HL-60 (cell line): ENCODE results near the gene RP9.

Experiments
- DNase-seq, 2 experiments: peaks; one replicate each; pipeline ENCODE4 v3.0.0-alpha.2; 2010 to 2020; ENCODE audit warnings: low read depth in 1 of 2, low spot score in 1 of 2
- H3K27ac ChIP-seq: fragments of 250-450 bp; sonication (Bioruptor Pico); replicated peaks from 2 replicates; pipeline ENCODE4 v1.5.1; 2020; ENCODE audit warnings: mild to moderate bottlenecking, moderate library complexity
- H3K27me3 ChIP-seq: fragments of 250-450 bp; sonication (Bioruptor Pico); 2 replicates; pipeline ENCODE4 v1.5.1; 2021; ENCODE audit warnings: mild to moderate bottlenecking, moderate library complexity; ENCODE audit not compliant: insufficient read depth, poor library complexity, severe bottlenecking
- H3K4me3 ChIP-seq: replicated peaks from 2 replicates; pipeline ENCODE4 v1.5.1; 2011; ENCODE audit warnings: mild to moderate bottlenecking, control low read depth, low read length; ENCODE audit not compliant: insufficient read depth
- GABPA ChIP-seq: IDR thresholded peaks from 2 replicates; pipeline ENCODE4 v1.6.1; 2012; ENCODE audit warnings: low read depth
- POLR2AphosphoS5 ChIP-seq: IDR thresholded peaks from 2 replicates; pipeline ENCODE4 v1.6.1; 2012; ENCODE audit warnings: low read depth
- SPI1 ChIP-seq: IDR thresholded peaks from 2 replicates; pipeline ENCODE4 v1.6.1; 2012; ENCODE audit warnings: low read depth, mild to moderate bottlenecking, borderline replicate concordance
- TF ChIP-seq, protein P1 (sequence below): IDR thresholded peaks from 2 replicates; pipeline ENCODE4 v1.6.1; 2012; ENCODE audit warnings: low read depth; ENCODE audit not compliant: insufficient replicate concordance
- TF ChIP-seq, protein P2 (sequence below): IDR thresholded peaks from one replicate; pipeline ENCODE4 v1.5.1; 2011; ENCODE audit warnings: low read length, control low read depth, inconsistent platforms; ENCODE audit not compliant: insufficient read depth

RP9 gene

DNA sequence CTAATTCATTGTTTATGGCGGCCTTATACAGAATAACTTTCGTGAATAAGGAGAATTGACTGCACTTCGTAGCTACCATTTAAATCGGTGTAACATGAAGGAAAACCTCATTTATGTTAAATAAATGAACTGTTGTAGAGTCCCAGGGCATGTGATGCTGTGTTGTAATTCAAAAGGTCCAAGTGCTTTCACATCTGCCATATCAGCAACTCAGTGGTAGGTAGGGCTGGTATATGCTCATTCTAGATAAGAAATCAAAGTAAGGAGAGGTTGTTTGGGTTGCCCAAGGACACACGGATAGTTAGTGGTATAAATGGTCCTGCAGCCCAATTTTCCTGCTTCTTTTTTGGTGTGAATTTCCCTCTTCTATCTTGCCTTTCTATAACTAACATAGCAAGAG is 36.0 kb upstream of the RP9 start:
- no peak overlapping the region for H3K27ac ChIP-seq
- no peak for DNase-seq
- no peak overlapping the region for H3K4me3 ChIP-seq
- TF ChIP-seq, protein P1, sequence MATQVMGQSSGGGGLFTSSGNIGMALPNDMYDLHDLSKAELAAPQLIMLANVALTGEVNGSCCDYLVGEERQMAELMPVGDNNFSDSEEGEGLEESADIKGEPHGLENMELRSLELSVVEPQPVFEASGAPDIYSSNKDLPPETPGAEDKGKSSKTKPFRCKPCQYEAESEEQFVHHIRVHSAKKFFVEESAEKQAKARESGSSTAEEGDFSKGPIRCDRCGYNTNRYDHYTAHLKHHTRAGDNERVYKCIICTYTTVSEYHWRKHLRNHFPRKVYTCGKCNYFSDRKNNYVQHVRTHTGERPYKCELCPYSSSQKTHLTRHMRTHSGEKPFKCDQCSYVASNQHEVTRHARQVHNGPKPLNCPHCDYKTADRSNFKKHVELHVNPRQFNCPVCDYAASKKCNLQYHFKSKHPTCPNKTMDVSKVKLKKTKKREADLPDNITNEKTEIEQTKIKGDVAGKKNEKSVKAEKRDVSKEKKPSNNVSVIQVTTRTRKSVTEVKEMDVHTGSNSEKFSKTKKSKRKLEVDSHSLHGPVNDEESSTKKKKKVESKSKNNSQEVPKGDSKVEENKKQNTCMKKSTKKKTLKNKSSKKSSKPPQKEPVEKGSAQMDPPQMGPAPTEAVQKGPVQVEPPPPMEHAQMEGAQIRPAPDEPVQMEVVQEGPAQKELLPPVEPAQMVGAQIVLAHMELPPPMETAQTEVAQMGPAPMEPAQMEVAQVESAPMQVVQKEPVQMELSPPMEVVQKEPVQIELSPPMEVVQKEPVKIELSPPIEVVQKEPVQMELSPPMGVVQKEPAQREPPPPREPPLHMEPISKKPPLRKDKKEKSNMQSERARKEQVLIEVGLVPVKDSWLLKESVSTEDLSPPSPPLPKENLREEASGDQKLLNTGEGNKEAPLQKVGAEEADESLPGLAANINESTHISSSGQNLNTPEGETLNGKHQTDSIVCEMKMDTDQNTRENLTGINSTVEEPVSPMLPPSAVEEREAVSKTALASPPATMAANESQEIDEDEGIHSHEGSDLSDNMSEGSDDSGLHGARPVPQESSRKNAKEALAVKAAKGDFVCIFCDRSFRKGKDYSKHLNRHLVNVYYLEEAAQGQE = no peak
- TF ChIP-seq, protein P2, sequence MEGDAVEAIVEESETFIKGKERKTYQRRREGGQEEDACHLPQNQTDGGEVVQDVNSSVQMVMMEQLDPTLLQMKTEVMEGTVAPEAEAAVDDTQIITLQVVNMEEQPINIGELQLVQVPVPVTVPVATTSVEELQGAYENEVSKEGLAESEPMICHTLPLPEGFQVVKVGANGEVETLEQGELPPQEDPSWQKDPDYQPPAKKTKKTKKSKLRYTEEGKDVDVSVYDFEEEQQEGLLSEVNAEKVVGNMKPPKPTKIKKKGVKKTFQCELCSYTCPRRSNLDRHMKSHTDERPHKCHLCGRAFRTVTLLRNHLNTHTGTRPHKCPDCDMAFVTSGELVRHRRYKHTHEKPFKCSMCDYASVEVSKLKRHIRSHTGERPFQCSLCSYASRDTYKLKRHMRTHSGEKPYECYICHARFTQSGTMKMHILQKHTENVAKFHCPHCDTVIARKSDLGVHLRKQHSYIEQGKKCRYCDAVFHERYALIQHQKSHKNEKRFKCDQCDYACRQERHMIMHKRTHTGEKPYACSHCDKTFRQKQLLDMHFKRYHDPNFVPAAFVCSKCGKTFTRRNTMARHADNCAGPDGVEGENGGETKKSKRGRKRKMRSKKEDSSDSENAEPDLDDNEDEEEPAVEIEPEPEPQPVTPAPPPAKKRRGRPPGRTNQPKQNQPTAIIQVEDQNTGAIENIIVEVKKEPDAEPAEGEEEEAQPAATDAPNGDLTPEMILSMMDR = no peak
- TF ChIP-seq SPI1 = no peak
- TF ChIP-seq POLR2AphosphoS5 = no peak
- TF ChIP-seq GABPA = no peak
- H3K27me3 ChIP-seq = no peaks in the 10 kb centered on the region

DNA sequence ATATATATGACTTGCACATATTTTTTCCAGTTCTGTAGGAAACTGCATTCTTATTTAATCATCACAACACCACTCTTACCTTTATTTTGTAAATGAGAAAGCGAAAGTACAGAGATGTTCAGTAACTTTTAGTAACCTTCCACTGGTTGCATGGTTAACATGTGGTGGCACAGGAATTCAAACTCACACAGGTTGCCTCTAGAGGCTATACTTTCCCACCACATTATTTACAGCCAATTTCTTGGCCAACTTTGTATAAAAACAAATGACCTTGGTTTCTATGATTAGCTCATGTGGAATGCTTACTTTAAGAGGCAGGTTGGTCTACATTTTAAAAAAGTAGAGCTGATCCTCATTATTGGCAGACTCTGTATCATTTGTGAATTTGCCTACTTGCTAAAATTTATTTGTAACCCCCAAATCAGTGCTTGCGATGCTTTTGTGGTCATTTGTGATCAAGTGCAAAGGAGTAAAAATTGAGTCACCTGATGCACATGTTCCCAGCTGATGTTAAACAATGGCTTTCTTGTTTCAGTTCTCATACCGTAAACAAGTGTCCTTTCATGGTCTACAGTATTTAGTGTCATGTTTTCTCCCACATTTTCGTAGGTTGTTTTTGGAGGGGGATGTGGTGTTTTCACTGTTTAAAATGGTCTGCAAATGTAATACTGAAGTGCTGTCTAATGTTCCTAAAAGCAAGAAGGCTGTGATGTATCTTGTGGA is 35.0 kb upstream of the RP9 start:
- DNase-seq = no peak
- H3K27ac ChIP-seq = no peak overlapping the region
- TF ChIP-seq GABPA = no peak
- TF ChIP-seq, protein P1 = no peak
- no peak for TF ChIP-seq SPI1
- TF ChIP-seq, protein P2 = no peak
- TF ChIP-seq POLR2AphosphoS5 = no peak

DNA sequence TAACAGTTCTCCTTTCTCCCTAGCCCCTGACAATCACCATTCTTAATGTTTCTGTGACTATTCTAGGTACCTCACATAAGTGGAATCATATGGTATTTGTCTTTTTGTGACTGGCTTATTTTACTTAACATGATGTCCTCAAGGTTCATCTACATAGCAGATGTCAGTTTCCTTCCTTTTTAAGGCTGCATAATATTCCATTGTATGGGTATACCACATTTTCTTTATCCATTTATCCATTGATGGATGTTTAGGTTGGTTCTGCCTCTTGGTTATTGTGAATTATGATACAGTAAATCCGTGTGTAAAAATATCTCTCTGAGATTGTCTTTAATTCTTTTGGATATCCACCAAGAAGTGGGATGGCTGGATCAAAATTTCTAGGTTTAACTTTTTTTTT is 33.4 kb upstream of the RP9 start:
- Histone ChIP-seq H3K27ac (no peak overlapping the region), H3K4me3 (no peak overlapping the region), H3K27me3 (no peaks in the 10 kb centered on the region)
- no peak for TF ChIP-seq GABPA
- TF ChIP-seq POLR2AphosphoS5 = no peak
- TF ChIP-seq SPI1 = no peak
- TF ChIP-seq, protein P1 = no peak
- TF ChIP-seq, protein P2 = no peak
- DNase-seq = no peak

More for the DNA sequence above, 35.0 kb upstream of the RP9 start:
- no peak overlapping the region for H3K4me3 ChIP-seq
- H3K27me3 ChIP-seq = no peaks in the 10 kb centered on the region
